Limb (tissue), 2 donors: Measurements from ENCODE around the gene ZNF280C.
A peak's percentile ranks its signal among the peaks of the same experiment; 100 is the strongest.

Source experiments
- DNase-seq, 2 donors: peaks; one replicate each; pipeline ENCODE4 v3.0.0-alpha.2; 2016; ENCODE audit errors: extremely low spot score in 2 of 2

ZNF280C gene

DNA sequence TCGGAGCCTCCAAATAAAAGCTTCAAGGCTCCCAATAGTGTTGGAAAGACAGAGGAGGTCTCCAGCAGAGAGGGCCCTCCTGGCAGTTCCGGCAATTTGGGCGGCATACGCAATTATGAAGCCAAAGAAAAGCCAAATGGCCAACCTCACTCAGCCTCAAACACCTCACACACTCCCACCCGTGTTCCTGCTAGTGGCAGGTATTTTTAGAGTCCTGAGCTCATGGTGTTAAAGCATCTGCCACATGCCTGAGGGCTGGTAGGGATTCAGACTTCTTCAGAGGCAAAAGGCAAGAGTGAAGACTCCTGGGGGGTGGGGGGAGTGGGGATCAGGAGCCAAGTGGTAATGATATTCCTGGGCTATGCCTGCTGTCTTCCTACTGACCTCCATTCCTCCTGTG is 89.5 kb downstream of the ZNF280C start:
- no peak for DNase-seq

DNA sequence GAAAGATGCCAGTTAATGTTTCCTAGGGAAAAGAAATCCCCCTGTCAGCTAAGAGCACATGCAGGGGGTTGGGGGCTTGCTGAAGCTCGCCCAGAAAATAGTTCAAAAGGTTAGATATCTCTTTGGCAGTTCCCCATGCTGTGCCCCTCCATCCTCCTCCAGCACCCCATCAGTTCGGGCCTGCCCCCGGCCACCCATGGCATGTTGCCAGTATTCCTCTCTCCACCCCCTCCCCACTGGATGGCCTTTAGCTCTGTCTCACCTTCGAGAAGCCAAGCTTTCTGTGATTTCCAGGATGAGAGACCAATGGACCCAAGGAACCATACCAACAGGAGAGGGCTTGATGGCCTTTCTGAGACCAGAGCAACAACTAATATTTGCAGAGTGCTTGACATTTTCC is 91.8 kb downstream of the ZNF280C start:
- DNase-seq: no peak

DNA sequence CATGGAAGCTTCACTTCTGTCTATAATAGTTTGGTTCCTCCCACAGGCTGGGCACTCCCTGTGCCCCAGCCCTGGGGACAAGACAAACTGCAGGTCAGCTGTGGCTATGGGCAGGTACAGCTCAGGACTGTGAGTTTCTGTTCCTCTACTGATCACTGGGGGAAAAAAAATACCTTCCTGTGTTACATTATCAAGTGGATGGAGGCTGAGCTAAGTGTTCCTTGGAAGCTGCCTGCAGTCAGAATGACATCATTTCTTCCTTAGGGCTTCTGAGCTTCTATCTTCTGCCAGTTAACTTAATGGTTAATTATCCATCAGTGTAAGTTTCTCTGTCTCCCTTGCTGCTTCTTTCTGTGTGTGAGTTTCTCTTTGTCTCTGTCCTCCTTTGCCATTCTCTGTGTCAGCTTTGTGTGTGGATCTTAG is 92.3 kb downstream of the ZNF280C start:
- DNase-seq: no peak

DNA sequence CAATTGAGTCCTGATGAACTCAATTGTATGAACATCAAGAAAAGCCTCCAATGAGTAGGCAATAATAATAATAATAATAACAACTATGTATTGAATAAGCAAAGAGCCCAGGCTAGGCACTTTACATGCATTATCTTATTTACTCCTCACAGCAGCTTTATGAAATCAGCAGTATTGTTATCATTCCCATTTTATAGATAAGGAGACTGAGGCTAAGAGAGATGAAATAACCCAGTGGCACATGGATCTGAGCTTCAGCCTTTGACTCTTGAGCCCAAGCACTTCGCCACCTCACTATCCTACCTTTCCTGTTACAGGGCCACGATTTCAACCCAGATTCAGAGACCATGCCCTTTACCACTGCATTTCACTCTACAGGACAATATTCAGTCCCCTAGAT is 93.8 kb downstream of the ZNF280C start:
- no peak for DNase-seq

DNA sequence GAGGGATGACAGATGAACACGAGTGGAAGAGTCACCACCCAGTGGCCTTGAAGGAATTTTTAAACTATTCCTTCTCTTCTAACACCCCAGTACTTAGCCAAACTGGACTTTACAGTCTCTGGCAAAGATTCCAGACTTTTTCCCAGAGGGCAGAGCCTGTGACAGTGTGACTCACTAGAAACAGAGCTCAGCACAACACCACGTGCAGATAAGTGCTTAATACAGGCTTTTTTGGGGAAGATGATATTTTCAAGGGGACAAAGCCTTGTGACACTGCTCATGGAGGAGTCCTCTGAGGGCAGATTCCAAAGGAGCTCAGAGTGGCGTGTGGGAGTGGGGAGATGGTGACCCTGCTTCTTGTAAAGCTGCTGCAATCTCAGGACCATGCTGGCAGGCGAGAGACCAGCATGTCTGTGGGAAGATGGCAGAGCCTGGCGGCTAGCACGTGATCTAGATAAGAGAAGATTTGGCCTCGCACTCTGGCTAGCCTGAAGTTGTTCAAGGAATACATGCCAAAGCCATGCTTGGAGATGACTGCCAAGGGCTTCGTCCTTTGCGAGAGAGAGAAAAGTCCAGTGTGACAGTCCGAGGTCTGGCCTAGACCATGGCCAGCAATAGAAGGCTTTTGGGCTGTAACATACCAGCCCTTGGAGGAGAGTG is 94.5 kb downstream of the ZNF280C start:
- no peak for DNase-seq

DNA sequence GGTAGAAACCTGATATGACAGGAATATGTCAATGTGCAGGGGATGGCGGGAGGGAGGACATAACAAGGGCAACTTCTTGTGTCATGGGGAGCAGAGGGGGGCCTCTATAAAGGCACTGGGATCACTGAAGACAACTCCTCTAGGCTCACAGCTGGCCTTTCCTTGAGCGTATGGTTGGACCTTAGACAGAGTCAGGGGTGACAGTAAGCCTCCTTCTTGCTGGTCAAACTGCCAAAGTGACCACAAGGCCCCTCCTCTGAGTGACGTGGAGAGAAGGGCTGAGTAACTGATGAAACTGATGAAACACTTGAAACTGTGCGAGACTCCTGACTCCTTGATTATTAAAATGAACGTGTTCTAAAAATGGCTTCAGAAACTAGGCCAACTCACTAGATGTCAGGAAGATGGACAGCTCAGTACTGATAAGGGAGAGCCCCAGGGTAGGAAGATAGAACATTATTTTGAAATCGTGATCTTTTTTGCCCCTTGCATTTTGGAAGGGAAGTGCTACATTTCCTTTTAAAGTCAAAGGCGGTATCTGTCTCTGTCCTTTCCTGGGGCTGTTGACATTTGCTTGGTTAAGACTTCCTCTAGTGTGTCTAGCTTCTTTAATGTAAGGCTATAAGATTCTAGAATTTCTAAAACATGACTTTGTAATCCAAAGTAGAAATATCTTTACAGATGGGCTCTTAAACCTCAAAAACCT is 95.4 kb downstream of the ZNF280C start:
- no peak for DNase-seq

DNA sequence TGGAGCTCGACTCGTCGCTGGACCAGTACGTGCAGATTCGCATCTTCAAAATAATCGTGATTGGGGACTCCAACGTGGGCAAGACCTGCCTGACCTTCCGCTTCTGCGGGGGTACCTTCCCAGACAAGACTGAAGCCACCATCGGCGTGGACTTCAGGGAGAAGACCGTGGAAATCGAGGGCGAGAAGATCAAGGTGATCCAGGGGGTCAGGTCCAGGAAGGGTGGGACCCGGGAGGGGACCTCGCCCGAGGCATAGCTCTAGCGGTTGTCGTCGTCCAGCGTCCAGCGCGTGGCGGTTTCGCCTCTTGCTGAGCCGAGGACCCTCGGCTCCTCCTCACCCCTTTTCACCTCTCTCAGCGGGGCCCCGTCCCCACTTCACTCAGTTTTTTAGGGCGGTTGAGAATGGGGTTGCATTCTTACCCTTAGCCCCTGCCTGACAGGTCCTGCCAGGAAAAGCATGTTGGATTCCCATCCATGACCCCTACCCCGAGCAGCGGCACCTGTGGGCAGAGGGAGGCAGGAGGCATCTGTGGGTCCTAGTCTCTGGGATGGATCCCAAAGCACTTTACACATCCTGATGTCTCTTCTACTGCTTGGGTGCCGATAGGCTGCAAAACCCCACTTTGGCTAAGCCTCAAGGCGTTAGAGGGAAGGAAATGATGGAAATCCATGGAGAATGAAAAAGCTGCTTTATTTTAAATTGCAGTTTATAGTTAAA is 96.4 kb downstream of the ZNF280C start:
- no peak for DNase-seq

DNA sequence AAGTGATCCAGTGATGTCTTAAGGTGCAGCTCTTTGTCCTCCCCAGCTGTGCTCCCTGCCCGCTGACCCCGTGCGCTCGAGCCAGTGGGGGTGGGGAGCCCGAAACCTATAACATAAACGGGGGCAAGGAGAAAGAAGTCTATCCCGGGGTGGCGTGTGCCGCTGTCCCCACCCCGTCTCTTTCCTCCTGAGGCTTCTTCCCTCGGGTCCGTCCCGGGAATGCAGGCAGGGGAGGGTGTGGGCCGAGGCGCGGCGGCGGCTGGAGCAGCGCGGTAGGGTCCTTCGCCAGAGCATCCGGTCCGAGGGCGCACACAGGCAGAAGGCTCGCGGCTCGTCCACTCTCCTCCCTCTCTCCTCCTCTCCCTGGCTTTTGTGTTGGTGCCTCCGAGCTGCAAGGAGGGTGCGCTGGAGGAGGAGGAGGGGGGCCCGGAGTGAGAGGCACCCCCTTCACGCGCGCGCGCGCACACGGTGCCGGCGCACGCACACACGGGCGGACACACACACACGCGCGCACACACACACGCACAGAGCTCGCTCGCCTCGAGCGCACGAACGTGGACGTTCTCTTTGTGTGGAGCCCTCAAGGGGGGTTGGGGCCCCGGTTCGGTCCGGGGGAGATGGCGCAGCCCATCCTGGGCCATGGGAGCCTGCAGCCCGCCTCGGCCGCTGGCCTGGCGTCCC is 97.1 kb downstream of the ZNF280C start, which contains the start of gene RAB33A:
RAB33A (plus strand) TSS at position 517 of the 681 bp plus-strand sequence; CDS start at position 618, 101 bp downstream.
- peak in 1 of 2 donors; percentile 69 for DNase-seq

DNA sequence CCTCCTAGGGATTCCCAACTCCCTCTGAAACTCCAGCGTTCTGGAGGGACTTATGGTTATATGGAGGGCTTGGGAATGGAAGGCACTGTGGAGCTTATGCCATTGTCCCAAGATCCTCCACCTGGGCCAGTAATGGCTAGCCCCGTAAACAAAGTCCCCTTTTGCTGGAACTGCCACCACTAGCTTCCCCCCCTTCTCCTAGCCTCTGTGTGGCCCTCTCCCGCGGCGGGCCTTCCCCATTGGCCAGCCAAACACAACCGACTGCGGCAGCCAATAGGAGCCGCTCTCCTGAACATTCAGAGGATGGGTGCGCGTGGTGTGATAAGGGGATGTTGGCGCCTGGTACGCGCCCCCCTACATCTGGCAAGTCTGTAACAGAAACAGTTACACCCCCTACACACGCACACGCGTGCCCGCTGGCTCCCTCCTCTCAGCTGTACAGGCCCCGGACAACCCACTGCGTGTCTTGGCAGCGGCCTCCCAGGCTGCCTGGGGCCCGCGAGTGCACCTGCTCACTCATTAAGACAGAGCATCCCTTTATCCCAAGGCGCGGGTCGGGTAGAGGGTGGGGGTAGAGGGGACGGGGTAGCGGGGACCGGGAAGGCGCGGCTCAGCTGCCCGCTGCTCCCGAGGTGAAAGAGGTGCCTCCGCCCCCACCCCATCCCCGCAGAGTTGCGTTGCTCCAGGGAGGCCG is 97.8 kb downstream of the ZNF280C start:
- peak in 1 of 2 donors; percentile 74 for DNase-seq

DNA sequence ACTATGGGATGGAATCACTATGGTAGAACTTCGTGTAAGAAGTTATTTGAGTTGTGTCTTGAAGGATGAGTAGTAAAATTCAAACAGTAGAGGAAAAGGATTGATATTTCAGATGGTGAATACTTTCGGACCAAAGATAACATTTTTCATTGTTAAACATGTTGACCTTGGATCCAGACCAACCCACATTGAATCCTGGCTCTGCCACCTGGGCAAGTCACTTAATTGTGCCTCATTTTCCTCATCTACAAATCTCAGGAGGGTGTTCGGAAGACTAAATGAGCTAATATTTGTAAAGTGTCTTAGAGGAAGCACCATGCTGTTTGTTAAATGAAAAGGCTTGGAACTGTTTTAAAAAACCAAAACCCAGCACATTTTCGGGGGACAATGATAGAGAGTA is 101.7 kb downstream of the ZNF280C start:
- no peak for DNase-seq

DNA sequence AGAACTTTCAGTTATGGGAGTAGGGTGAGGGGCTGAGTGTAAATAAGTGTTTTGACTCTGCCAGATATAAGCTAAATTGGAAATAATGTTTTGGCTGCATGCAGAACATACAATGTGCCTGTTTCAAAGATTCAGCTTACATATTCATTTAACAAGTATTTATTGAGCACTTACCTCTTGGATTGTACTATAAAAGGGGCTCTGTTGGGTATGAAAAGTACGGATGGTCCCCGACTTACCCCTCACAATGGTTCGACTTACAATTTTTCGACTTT is 102.3 kb downstream of the ZNF280C start:
- DNase-seq: no peak

DNA sequence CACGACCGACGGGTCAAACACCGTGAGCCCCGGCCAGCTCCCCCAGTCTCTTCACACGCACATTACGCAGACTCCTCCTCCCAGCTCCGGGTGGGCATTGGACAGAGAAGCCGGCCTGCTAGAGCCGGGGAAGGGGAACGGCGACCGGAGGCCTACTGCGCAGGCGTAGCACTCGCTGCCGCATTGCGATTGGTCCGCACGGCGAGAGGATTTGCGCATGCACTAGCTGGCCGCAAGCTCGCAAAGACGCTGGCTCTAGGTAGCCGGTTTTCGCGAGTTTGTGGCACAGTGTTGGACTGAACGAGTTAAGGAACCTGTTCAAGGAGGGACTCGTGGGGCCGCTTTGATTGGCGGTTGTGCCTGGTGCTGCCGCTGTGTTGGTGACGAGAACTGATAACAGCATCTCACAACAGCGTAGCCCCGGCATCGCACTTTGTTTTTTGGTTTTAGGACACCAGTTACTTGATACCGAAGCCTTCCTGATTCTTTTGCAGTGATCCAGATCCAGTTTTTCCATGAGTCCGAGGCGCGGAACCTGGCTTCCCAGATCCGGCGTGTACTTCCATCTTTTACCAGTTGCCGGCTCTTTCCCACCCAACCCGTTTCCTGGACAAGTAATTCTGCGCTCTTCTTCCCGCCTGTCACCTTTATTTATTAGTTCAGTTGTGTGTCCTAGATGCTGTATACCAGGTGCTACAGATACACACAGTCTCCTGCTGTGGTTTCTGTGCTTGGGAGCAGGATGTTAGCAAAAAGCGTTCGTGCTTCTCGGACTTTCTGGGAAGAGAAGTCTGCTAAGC is 102.8 kb downstream of the ZNF280C start, which contains the start of gene AIFM1:
AIFM1 (minus strand) TSS at position 139 of the 800 bp plus-strand sequence. CDS start 185 bp downstream, outside the sequence.
- DNase-seq: peak; percentile 90 to 91

DNA sequence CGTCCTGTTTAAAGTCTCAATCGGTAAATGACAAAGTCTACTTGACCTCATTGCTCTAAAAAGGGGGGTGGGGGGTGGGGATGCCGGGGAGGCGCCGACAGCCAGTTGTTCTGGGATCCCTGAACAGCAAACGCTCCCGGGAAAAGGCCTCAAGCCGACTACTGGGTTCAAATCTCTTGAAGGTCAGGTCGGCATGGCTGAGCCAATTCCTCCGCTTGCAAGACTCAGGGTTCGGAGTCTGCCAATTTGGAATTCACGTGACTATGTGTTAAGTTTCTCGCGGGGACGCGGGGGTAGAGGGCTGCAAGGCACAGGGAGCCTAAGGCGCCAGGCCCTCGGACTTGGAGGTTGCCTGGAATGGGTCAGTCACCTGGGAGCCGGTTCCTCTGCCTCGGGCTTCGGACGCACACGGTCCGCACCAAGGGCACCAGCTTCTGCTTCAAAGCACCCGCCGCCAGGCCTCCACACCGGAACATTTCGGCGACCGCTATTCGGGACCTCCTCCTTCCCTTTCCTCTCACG is 103.5 kb downstream of the ZNF280C start:
- no peak for DNase-seq

DNA sequence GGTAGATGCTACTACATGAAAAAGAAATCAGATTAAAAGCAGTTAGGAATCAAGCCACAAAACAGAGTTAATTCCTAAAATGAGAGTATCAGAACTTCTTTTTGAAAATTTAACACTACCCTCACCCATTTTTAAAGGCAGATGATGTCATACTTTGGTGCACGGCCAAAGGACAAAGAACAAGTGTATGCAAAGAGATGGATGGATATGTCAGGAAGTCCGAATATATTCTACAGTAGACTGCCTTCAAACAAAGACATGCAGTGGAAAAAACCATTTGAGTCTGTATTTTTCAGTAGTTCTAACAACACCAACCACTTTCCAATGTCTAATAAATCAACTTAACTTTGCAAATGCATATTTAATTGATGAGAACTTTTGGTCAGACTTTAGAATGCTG is 105.3 kb downstream of the ZNF280C start:
- no peak for DNase-seq

DNA sequence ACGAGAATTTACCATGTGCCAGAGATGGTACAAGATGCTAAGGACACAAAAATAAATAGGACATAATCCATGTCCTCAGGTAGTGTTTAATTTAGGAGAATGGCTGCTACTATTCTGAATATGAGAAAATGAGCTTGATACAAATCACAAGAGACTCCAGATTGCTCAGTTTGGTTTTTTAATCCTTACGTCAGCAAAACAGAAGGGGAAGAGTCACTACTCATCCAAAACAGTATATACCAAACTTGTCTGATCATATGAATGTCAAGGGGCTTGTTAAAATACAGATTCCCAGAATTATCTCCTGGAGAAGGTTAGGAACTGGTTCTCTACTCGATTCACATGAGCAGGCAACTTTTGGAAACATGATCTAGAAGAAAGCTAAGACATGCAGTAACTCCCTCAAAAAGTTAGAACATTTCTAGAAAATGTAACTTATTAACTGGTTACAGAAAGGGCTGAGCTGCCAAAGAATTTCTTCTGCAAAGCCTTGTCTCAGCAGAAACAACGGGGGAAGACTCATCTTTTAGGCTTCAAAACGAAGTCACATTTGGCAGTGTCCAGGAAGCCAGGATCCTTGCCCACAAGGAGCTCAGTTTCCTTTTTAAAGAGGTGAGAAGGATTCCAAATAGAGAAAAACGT is 106.5 kb downstream of the ZNF280C start:
- no peak for DNase-seq

DNA sequence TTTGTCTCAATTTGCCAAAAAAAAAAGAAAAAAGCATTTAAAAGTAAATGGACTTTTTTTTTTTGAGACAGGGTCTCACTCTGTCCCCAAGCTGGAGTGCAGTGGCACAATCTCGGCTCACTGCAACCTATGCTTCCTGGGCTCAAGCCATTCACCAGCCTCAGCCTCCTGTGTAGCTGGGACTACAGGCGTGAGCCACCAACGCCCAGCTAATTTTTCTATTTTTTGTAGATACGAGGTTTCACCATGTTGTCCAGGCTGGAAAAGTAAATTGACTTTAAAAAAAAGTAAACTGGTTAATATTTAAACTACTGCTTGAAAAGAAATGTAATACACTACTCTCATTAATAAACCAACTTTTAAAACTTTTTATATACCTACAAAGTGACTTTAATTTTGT is 108.9 kb downstream of the ZNF280C start:
- DNase-seq: no peak

DNA sequence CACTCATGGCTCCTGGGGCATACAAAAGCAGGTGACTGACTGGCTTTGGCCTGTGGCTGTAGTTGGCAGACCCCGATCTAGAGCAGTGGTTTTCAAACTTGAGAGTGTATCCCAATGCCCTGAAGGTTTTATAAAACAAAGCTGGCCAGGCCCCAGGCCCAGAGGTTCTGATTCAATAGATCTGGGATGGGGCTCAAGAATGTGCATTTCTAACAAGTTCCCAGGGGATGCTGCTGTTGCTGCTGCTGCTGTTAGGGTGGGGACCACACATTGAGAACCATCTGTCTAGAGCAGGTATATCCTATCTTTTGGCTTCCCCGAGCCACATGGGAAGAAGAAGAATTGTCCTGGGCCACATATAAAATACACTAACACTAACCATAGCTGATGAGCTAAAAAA is 110.4 kb downstream of the ZNF280C start:
- DNase-seq: no peak

DNA sequence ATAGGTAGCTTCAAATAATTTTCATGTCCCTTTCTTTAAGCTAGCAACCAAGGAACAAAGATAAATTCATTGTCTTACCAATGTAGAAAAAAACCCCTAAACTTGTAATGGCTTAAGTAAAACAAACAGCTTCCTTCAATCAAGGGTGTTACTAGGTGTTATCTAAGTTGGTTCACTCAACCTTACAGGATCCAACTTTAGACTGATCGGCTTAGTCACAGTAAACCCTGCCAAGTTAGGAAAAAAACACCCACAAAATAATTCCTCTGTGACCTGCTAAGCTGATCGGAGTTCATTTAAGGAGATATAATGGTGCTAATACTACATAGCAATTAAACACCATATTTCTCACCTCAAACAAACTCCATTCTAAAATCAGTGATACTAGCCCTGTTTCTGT is 113.1 kb downstream of the ZNF280C start:
- DNase-seq: no peak
